ENCODE measurements around the gene CHID1.

Gene CHID1

GRCh38 chr11:829847-830294 is 80.7 kb downstream of the CHID1 start:
- Mint-ChIP-seq H3K36me3 (ENCODE audit: low read depth) (peaks cover 7% of the 10 kb centered on the region), H3K27me3 (ENCODE audit: low read depth, poor library complexity) (peaks cover 71% of the 10 kb centered on the region), H3K9me3 (no peaks in the 10 kb centered on the region), H3K27ac (no peak overlapping the region), H3K4me3 (peak overlapping the region; percentile 61), H3K4me1 (peaks cover 49% of the 10 kb centered on the region)
- no peak for DNase-seq
- no peak for TF ChIP-seq CTCF (IDR thresholded peaks at IDR 0.05)

GRCh38 chr11:829176-829846 is 81.3 kb downstream of the CHID1 start:
- no peak for DNase-seq
- TF ChIP-seq CTCF (IDR thresholded peaks at IDR 0.05) = no peak
- H3K27me3 Mint-ChIP-seq (ENCODE audit: low read depth, poor library complexity) = peaks cover 72% of the 10 kb centered on the region
- peaks cover 7% of the 10 kb centered on the region for H3K36me3 Mint-ChIP-seq (ENCODE audit: low read depth)
- H3K27ac Mint-ChIP-seq = no peak overlapping the region
- H3K9me3 Mint-ChIP-seq = no peaks in the 10 kb centered on the region
- H3K4me1 Mint-ChIP-seq = peaks cover 43% of the 10 kb centered on the region
- peak overlapping the region; percentile 67 for H3K4me3 Mint-ChIP-seq

GRCh38 chr11:828506-829175 is 82.0 kb downstream of the CHID1 start:
- peak overlapping the region; percentile 68 for H3K4me3 Mint-ChIP-seq
- no peak overlapping the region for H3K27ac Mint-ChIP-seq
- peaks cover 72% of the 10 kb centered on the region for H3K27me3 Mint-ChIP-seq (ENCODE audit: low read depth, poor library complexity)
- DNase-seq = no peak
- H3K9me3 Mint-ChIP-seq = no peaks in the 10 kb centered on the region
- no peak for TF ChIP-seq CTCF (IDR thresholded peaks at IDR 0.05)
- H3K4me1 Mint-ChIP-seq = peaks cover 37% of the 10 kb centered on the region
- H3K36me3 Mint-ChIP-seq (ENCODE audit: low read depth) = peaks cover 7% of the 10 kb centered on the region

- Mint-ChIP-seq H3K9me3 (no peaks in the 10 kb centered on the region), H3K27me3 (ENCODE audit: low read depth, poor library complexity) (peaks cover 72% of the 10 kb centered on the region), H3K4me1 (peaks cover 36% of the 10 kb centered on the region), H3K36me3 (ENCODE audit: low read depth) (peaks cover 8% of the 10 kb centered on the region), H3K27ac (no peak within 1 kb of the TSS), H3K4me3 (peak within 1 kb of the TSS; percentile 69)
- no peak for TF ChIP-seq CTCF (IDR thresholded peaks at IDR 0.05)
- no peak for DNase-seq
These were observed 82.8 kb downstream of the CHID1 start, which contains the start of gene CRACR2B for GRCh38 chr11:827897-828192. Gene CRACR2B (plus strand): TSS chr11:827919. CDS start chr11:828608, 689 bp downstream.

- peak overlapping the region; percentile 68 for H3K4me3 Mint-ChIP-seq
- no peak for TF ChIP-seq CTCF (IDR thresholded peaks at IDR 0.05)
- H3K36me3 Mint-ChIP-seq (ENCODE audit: low read depth) = peaks cover 13% of the 10 kb centered on the region
- DNase-seq = peak; percentile 65
- H3K4me1 Mint-ChIP-seq = peaks cover 34% of the 10 kb centered on the region
- peaks cover 70% of the 10 kb centered on the region for H3K27me3 Mint-ChIP-seq (ENCODE audit: low read depth, poor library complexity)
- no peaks in the 10 kb centered on the region for H3K9me3 Mint-ChIP-seq
- H3K27ac Mint-ChIP-seq = no peak overlapping the region
These were observed 83.3 kb downstream of the CHID1 start for GRCh38 chr11:827146-827896.
